ENCODE results near the gene SERTM1.

The SERTM1 gene

DNA sequence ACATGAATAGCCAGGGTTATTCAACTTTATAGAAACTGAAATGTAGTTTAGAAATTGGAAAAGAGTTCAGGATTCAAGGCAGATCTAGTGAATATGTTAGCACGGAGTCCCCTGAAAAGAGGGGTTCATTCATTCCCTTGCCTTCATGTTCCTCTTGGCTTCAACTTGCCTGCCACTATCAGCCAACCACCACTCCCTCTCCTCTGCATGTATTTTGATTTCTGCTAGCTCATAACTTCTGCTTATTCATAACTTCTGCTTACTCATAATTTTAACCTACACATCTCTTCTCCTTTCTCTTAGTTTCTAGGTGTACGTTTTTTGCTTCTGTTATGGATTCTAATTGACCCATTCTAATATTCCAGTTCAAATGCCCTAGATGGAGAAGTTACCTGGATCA lies 5.5 kb upstream of the SERTM1 start (continued):
- no peak for TF ChIP-seq ZNF692 (tag by site-specific recombination; IDR thresholded peaks at IDR 0.05)
- TF ChIP-seq, protein P1, sequence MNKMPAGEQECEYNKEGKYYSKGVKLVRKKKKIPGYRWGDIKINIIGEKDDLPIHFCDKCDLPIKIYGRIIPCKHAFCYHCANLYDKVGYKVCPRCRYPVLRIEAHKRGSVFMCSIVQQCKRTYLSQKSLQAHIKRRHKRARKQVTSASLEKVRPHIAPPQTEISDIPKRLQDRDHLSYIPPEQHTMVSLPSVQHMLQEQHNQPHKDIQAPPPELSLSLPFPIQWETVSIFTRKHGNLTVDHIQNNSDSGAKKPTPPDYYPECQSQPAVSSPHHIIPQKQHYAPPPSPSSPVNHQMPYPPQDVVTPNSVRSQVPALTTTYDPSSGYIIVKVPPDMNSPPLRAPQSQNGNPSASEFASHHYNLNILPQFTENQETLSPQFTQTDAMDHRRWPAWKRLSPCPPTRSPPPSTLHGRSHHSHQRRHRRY (tag by site-specific recombination; IDR thresholded peaks at IDR 0.05), result no peak
- TF ChIP-seq, protein P2, sequence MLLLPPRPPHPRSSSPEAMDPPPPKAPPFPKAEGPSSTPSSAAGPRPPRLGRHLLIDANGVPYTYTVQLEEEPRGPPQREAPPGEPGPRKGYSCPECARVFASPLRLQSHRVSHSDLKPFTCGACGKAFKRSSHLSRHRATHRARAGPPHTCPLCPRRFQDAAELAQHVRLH (tag by site-specific recombination; IDR thresholded peaks at IDR 0.05), result no peak
- TF ChIP-seq ZNF23 (tag by site-specific recombination; IDR thresholded peaks at IDR 0.05; ENCODE audit: borderline replicate concordance), result no peak
- TF ChIP-seq ZNF214 (tag by site-specific recombination; IDR thresholded peaks at IDR 0.05; ENCODE audit: borderline replicate concordance), result no peak
- TF ChIP-seq ZNF121 (tag by site-specific recombination; IDR thresholded peaks at IDR 0.05), result no peak
- TF ChIP-seq SALL2 (tag by site-specific recombination; IDR thresholded peaks at IDR 0.05; ENCODE audit: borderline replicate concordance), result no peak

GRCh38 chr13:36673352-36673751 lies 468 bp upstream of the SERTM1 start:
- Histone ChIP-seq H3K36me3 (ENCODE audit: control insufficient read depth in 2 of 2, insufficient read depth in 1 of 2, low read length in 2 of 2) (no peaks in the 10 kb centered on the region), H3K4me3 (ENCODE audit: low read depth, low read length) (peak overlapping the region; percentile 58), H3K9me3 (ENCODE audit: control insufficient read depth, insufficient read depth, low read depth, low read length) (no peaks in the 10 kb centered on the region), H3K27ac (ENCODE audit: extremely low read depth, low read depth, low read length) (no peak overlapping the region), H3K4me1 (ENCODE audit: control insufficient read depth, insufficient read depth, low read length) (no peaks in the 10 kb centered on the region)
- CTCF ChIA-PET, result no interaction called here
- POLR2A ChIA-PET, result interaction anchor here (0.5 kb wide), 1 partner anchor 20 kb away, joined by 4 read pairs; no protein-coding TSS in a partner anchor
- TF ChIP-seq ZBTB11 (tag by site-specific recombination; conservative IDR thresholded peaks at IDR 0.05; ENCODE audit: low read depth) (no peak), SP3 (tag by site-specific recombination; IDR thresholded peaks at IDR 0.05) (no peak), ZFP37 (tag by site-specific recombination; IDR thresholded peaks at IDR 0.05) (no peak), ZNF596 (tag by site-specific recombination; IDR thresholded peaks at IDR 0.05) (no peak)

DNA sequence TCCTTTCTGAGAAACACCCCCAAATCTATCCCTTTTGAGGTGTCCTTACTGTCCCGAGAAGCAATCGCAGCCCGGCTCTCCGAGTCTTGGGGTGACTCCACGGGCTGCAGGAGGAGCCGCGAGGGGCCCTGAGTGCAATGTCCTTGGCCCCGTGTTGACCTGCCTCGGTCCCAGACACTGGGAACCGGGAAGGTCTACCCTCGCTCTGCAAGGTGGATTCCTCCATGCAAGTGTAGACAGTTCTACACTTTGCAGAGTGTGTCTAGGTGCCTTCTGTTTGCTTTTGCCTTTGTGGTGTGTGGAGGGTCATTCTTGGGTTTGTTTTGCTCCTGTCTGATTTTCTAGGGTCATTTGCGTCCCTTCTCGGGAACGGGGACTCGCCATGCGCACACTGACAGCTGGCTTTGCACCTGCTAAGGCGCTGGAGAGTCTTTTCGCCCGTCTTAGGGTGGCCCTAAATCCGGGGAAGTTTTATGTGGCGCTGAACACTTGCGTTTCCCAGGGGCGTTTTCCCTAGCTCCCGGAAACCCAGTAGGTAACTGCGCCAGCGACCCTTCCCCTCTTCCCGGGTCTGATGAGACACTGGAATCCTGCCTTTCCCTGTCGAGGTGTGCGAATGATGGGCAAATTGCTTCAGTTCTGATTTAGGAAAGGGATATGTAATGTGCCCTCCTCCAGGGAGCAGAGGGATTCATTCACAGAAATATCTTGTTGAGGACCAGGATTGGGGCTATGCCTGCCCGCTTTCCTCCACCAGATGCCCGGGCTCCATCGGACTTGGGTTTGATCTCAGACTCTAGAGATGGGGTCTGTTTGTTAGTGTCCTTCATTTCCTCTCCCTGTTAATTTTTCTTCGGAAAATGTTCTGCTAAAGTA lies 755 bp downstream of the SERTM1 start:
- Histone ChIP-seq H3K4me3 (ENCODE audit: low read depth, low read length) (peak overlapping the region; percentile 58), H3K9me3 (ENCODE audit: control insufficient read depth, insufficient read depth, low read depth, low read length) (no peaks in the 10 kb centered on the region), H3K36me3 (ENCODE audit: control insufficient read depth in 2 of 2, insufficient read depth in 1 of 2, low read length in 2 of 2) (no peaks in the 10 kb centered on the region), H3K4me1 (ENCODE audit: control insufficient read depth, insufficient read depth, low read length) (no peaks in the 10 kb centered on the region), H3K27ac (ENCODE audit: extremely low read depth, low read depth, low read length) (no peak overlapping the region)
- ChIA-PET POLR2A (no interaction called here), CTCF (no interaction called here)
- peak; percentile 46; the same call in 1 of the 2 replicates for TF ChIP-seq ZBTB17 (tag by site-specific recombination; IDR thresholded peaks at IDR 0.05)
- TF ChIP-seq, protein P3, sequence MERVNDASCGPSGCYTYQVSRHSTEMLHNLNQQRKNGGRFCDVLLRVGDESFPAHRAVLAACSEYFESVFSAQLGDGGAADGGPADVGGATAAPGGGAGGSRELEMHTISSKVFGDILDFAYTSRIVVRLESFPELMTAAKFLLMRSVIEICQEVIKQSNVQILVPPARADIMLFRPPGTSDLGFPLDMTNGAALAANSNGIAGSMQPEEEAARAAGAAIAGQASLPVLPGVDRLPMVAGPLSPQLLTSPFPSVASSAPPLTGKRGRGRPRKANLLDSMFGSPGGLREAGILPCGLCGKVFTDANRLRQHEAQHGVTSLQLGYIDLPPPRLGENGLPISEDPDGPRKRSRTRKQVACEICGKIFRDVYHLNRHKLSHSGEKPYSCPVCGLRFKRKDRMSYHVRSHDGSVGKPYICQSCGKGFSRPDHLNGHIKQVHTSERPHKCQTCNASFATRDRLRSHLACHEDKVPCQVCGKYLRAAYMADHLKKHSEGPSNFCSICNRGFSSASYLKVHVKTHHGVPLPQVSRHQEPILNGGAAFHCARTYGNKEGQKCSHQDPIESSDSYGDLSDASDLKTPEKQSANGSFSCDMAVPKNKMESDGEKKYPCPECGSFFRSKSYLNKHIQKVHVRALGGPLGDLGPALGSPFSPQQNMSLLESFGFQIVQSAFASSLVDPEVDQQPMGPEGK (tag by site-specific recombination; IDR thresholded peaks at IDR 0.05), result no peak
- TF ChIP-seq ZBTB8A (tag by site-specific recombination; IDR thresholded peaks at IDR 0.05), result peak; percentile 11
- TF ChIP-seq PRDM10 (tag by site-specific recombination; IDR thresholded peaks at IDR 0.05), result peak; percentile 82
- TF ChIP-seq ZNF10 (tag by site-specific recombination; IDR thresholded peaks at IDR 0.05), result 0 out of 2 replicates have a peak, but pooled peaks have one; percentile 30
- 0 out of 2 replicates have a peak, but pooled peaks have one; percentile 14 for TF ChIP-seq ZBTB48 (tag by site-specific recombination; IDR thresholded peaks at IDR 0.05)
- TF ChIP-seq, protein P4, sequence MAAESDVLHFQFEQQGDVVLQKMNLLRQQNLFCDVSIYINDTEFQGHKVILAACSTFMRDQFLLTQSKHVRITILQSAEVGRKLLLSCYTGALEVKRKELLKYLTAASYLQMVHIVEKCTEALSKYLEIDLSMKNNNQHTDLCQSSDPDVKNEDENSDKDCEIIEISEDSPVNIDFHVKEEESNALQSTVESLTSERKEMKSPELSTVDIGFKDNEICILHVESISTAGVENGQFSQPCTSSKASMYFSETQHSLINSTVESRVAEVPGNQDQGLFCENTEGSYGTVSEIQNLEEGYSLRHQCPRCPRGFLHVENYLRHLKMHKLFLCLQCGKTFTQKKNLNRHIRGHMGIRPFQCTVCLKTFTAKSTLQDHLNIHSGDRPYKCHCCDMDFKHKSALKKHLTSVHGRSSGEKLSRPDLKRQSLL (tag by site-specific recombination; IDR thresholded peaks at IDR 0.05), result no peak
